Loucy (cell line): Measurements from ENCODE around the gene HES3.

Experiments
- H2AFZ ChIP-seq: fragments of 200-600 bp; sonication (generic); 2 replicates; pipeline ENCODE4 v1.6.0; 2016; ENCODE audit warnings: antibody characterized with exemption, mild to moderate bottlenecking, low read length, moderate library complexity
- H3F3A ChIP-seq: fragments of 200-600 bp; 2 replicates; pipeline ENCODE4 v1.6.0; 2016; ENCODE audit warnings: antibody characterized with exemption, low read depth, mild to moderate bottlenecking
- H3K27me3 ChIP-seq: fragments of 200-600 bp; sonication (generic); 2 replicates; pipeline ENCODE4 v1.6.1; 2014; ENCODE audit warnings: low read length, mild to moderate bottlenecking; ENCODE audit not compliant: insufficient read depth, poor library complexity, severe bottlenecking
- H3K36me3 ChIP-seq: fragments of 200-600 bp; sonication (generic); 2 replicates; pipeline ENCODE4 v1.6.1; 2016; ENCODE audit warnings: low read length; ENCODE audit not compliant: insufficient read depth
- H3K4me1 ChIP-seq: fragments of 200-600 bp; sonication (generic); 2 replicates; pipeline ENCODE4 v1.5.1; 2014; ENCODE audit warnings: low read length, mild to moderate bottlenecking; ENCODE audit not compliant: insufficient read depth, poor library complexity, severe bottlenecking
- H3K4me2 ChIP-seq: fragments of 200-600 bp; sonication (generic); 2 replicates; pipeline ENCODE4 v1.6.0; 2014; ENCODE audit warnings: antibody characterized with exemption, low read length, low read depth, mild to moderate bottlenecking; ENCODE audit not compliant: poor library complexity, severe bottlenecking
- H3K4me3 ChIP-seq: fragments of 200-600 bp; sonication (generic); 2 replicates; pipeline ENCODE4 v1.5.1; 2014; ENCODE audit warnings: low read length, mild to moderate bottlenecking, mixed read lengths; ENCODE audit not compliant: poor library complexity, severe bottlenecking
- H3K79me2 ChIP-seq: fragments of 200-600 bp; sonication (generic); 2 replicates; pipeline ENCODE4 v1.6.1; 2014; ENCODE audit warnings: low read length; ENCODE audit not compliant: insufficient read depth
- H3K9ac ChIP-seq: fragments of 200-600 bp; sonication (generic); 2 replicates; pipeline ENCODE4 v1.6.0; 2014; ENCODE audit warnings: mild to moderate bottlenecking, low read depth, low read length, moderate library complexity; ENCODE audit not compliant: poor library complexity, severe bottlenecking
- H3K9me2 ChIP-seq: fragments of 200-600 bp; sonication (generic); replicated peaks from 2 replicates; pipeline ENCODE4 v1.6.1; 2016; ENCODE audit warnings: low read depth, low read length, mixed read lengths
- H3K9me3 ChIP-seq: fragments of 200-600 bp; sonication (generic); 2 replicates; pipeline ENCODE4 v1.6.1; 2014; ENCODE audit warnings: mild to moderate bottlenecking, antibody characterized with exemption, low read length, low read depth; ENCODE audit not compliant: insufficient read depth
- H4K20me1 ChIP-seq: fragments of 200-600 bp; sonication (generic); 2 replicates; pipeline ENCODE4 v1.6.0; 2014; ENCODE audit warnings: antibody characterized with exemption, low read length, mild to moderate bottlenecking; ENCODE audit not compliant: insufficient read depth, poor library complexity, severe bottlenecking
- CTCF ChIP-seq: fragments of 200-600 bp; sonication (generic); conservative IDR thresholded peaks from 2 replicates; pipeline ENCODE4 v1.5.1; 2014; ENCODE audit warnings: mild to moderate bottlenecking, antibody characterized with exemption, low read length
- EZH2phosphoT487 ChIP-seq: fragments of 200-600 bp; IDR thresholded peaks from 2 replicates; pipeline ENCODE4 v1.6.1; 2018; ENCODE audit warnings: antibody characterized with exemption, mild to moderate bottlenecking, moderate library complexity, borderline replicate concordance

Gene HES3

GRCh38 chr1:6223617-6224016 lies 20.4 kb upstream of the HES3 start:
- TF ChIP-seq CTCF (no peak), EZH2phosphoT487 (no peak)
- no peaks in the 10 kb centered on the region for H4K20me1 ChIP-seq
- H3K79me2 ChIP-seq, result peaks cover 13% of the 10 kb centered on the region; the same call in 1 of the 2 replicates
- no peaks in the 10 kb centered on the region for H3K27me3 ChIP-seq
- H3K9ac ChIP-seq, result no peak overlapping the region
- peaks cover 3% of the 10 kb centered on the region for H3K4me1 ChIP-seq
- no peaks in the 10 kb centered on the region for H3K9me3 ChIP-seq
- H3F3A ChIP-seq, result no peaks in the 10 kb centered on the region
- H3K36me3 ChIP-seq, result peaks cover 41% of the 10 kb centered on the region; the same call in 1 of the 2 replicates
- H3K9me2 ChIP-seq, result no peaks in the 10 kb centered on the region
- no peak overlapping the region for H3K4me2 ChIP-seq
- no peak overlapping the region for H2AFZ ChIP-seq
- H3K4me3 ChIP-seq, result no peak overlapping the region

GRCh38 chr1:6224718-6225117 lies 19.3 kb upstream of the HES3 start:
- TF ChIP-seq CTCF, result no peak
- TF ChIP-seq EZH2phosphoT487, result no peak

GRCh38 chr1:6225651-6226050 lies 18.3 kb upstream of the HES3 start:
- no peaks in the 10 kb centered on the region for H3K9me2 ChIP-seq
- peaks cover 49% of the 10 kb centered on the region; the same call in 1 of the 2 replicates for H3K36me3 ChIP-seq
- H3K4me3 ChIP-seq, result no peak overlapping the region
- H3K27me3 ChIP-seq, result no peaks in the 10 kb centered on the region
- H2AFZ ChIP-seq, result no peak overlapping the region
- peaks cover 22% of the 10 kb centered on the region; the same call in 1 of the 2 replicates for H3K79me2 ChIP-seq
- no peak overlapping the region for H3K4me2 ChIP-seq
- peaks cover 3% of the 10 kb centered on the region for H3K4me1 ChIP-seq
- no peaks in the 10 kb centered on the region for H3F3A ChIP-seq
- H3K9me3 ChIP-seq, result no peaks in the 10 kb centered on the region
- no peaks in the 10 kb centered on the region for H4K20me1 ChIP-seq
- no peak for TF ChIP-seq CTCF
- no peak for TF ChIP-seq EZH2phosphoT487
- H3K9ac ChIP-seq, result no peak overlapping the region

More at GRCh38 chr1:6224718-6225117, 19.3 kb upstream of the HES3 start:
- Histone ChIP-seq H3K4me1 (peaks cover 3% of the 10 kb centered on the region), H4K20me1 (no peaks in the 10 kb centered on the region), H3K4me3 (no peak overlapping the region), H3K9me2 (no peaks in the 10 kb centered on the region), H3K4me2 (no peak overlapping the region), H3K36me3 (peaks cover 44% of the 10 kb centered on the region; the same call in 1 of the 2 replicates), H3K9me3 (no peaks in the 10 kb centered on the region), H3K9ac (no peak overlapping the region), H3K27me3 (no peaks in the 10 kb centered on the region), H3K79me2 (peaks cover 18% of the 10 kb centered on the region; the same call in 1 of the 2 replicates), H3F3A (no peaks in the 10 kb centered on the region), H2AFZ (no peak overlapping the region)
